GM18498 (cell line): Measurements from ENCODE around the gene TMEM214.
A peak's percentile ranks its signal among the peaks of the same experiment; 100 is the strongest.

Source experiments
- ATAC-seq: cut with Tn5 transposase; IDR thresholded peaks from one replicate; pipeline ENCODE4 v1.9.1; 2021; ENCODE audit warnings: mild to moderate bottlenecking, moderate library complexity; ENCODE audit not compliant: unreplicated experiment

Gene TMEM214

GRCh38 chr2:27032495-27033252 lies at the start of gene TMEM214:
TSS of gene TMEM214 (plus strand) at chr2:27032965. CDS start at chr2:27033016, 51 bp downstream.
- ATAC-seq = peak; percentile 93

GRCh38 chr2:26983746-26984145 lies 49.0 kb upstream of the TMEM214 start:
- no peak for ATAC-seq

GRCh38 chr2:26985807-26986206 lies 47.0 kb upstream of the TMEM214 start:
- ATAC-seq = no peak

GRCh38 chr2:26986576-26986975 lies 46.2 kb upstream of the TMEM214 start:
- no peak for ATAC-seq

GRCh38 chr2:26988058-26988860 lies 44.5 kb upstream of the TMEM214 start:
- ATAC-seq = no peak

GRCh38 chr2:26989156-26989555 lies 43.6 kb upstream of the TMEM214 start:
- no peak for ATAC-seq

- no peak for ATAC-seq
Observed at GRCh38 chr2:26991717-26992116, 41.0 kb upstream of the TMEM214 start.

GRCh38 chr2:26993768-26994167 lies 39.0 kb upstream of the TMEM214 start:
- no peak for ATAC-seq

GRCh38 chr2:26994983-26995382 lies 37.8 kb upstream of the TMEM214 start:
- ATAC-seq = no peak

- no peak for ATAC-seq
Observed at GRCh38 chr2:26997394-26997793, 35.4 kb upstream of the TMEM214 start.

- ATAC-seq = no peak
Observed at GRCh38 chr2:26998323-26998722, 34.4 kb upstream of the TMEM214 start.

GRCh38 chr2:27000228-27000627 lies 32.5 kb upstream of the TMEM214 start:
- no peak for ATAC-seq

GRCh38 chr2:27000995-27001394 lies 31.8 kb upstream of the TMEM214 start:
- no peak for ATAC-seq

- no peak for ATAC-seq
Observed at GRCh38 chr2:27001950-27002349, 30.8 kb upstream of the TMEM214 start.

- no peak for ATAC-seq
Observed at GRCh38 chr2:27003007-27003406, 29.8 kb upstream of the TMEM214 start.

GRCh38 chr2:27003857-27004256 lies 28.9 kb upstream of the TMEM214 start:
- no peak for ATAC-seq

GRCh38 chr2:27006602-27007415 lies 26.0 kb upstream of the TMEM214 start:
- no peak for ATAC-seq

GRCh38 chr2:27007416-27008374 lies 25.1 kb upstream of the TMEM214 start:
- no peak for ATAC-seq

GRCh38 chr2:27008678-27009077 lies 24.1 kb upstream of the TMEM214 start:
- ATAC-seq = no peak

GRCh38 chr2:27009083-27009482 lies 23.7 kb upstream of the TMEM214 start:
- no peak for ATAC-seq
